Measurements from ENCODE around the gene N4BP3. TPM values are rescaled to one million over a fixed set of nuclear protein-coding genes. Genes with fewer than 3 reads are reported as not detected.

Gene N4BP3
- total RNA-seq = 1 to 10 TPM; 3.4 to 3.8 TPM

GRCh38 chr5:178113141-178113787, at the start of gene N4BP3:
Gene N4BP3, plus strand, starts transcription at chr5:178113532. Its CDS starts 6,052 bp downstream, at chr5:178119584.

GRCh38 chr5:178130576-178131445, 17.5 kb downstream of the N4BP3 start, which contains the start of gene RMND5B:
Gene RMND5B, plus strand, starts transcription at chr5:178131014. Its CDS starts 7,106 bp downstream, at chr5:178138120.

GRCh38 chr5:178153530-178154340, 40.4 kb downstream of the N4BP3 start, which contains the start of gene NHP2:
Gene NHP2, minus strand, starts transcription at chr5:178153885. Its CDS starts 68 bp downstream, at chr5:178153817.

Other genes with a start within 250 kb of the N4BP3 start
- gene PROP1, start 117.3 kb upstream of the N4BP3 start, total RNA-seq = not detected
- 10 to 100 TPM; 26.1 to 29.1 TPM for gene RMND5B, start 17.5 kb downstream of the N4BP3 start, total RNA-seq
- 100 to 1,000 TPM; 122 to 127 TPM for gene NHP2, start 40.4 kb downstream of the N4BP3 start, total RNA-seq
- not detected for gene GMCL2, start 73.8 kb downstream of the N4BP3 start, total RNA-seq
- 100 to 1,000 TPM; 156 to 159 TPM for gene HNRNPAB, start 91.0 kb downstream of the N4BP3 start, total RNA-seq
- 100 to 1,000 TPM; 158 to 163 TPM for gene PHYKPL, start 119.3 kb downstream of the N4BP3 start, total RNA-seq